Osteoblast (primary cell): Measurements from ENCODE around the gene ZMIZ1. TPM values are rescaled to one million over a fixed set of nuclear protein-coding genes. Genes with fewer than 3 reads are reported as not detected.
A peak's percentile ranks its signal among the peaks of the same experiment; 100 is the strongest.

ENCODE experiments used
- DNase-seq: peaks from one replicate; pipeline ENCODE4 v3.0.0; 2011; ENCODE audit warnings: low spot score, mixed read lengths; ENCODE audit not compliant: insufficient read length; ENCODE audit errors: missing footprints
- H2AFZ ChIP-seq: 2 replicates; pipeline ENCODE4 v1.6.0; 2011; ENCODE audit warnings: mild to moderate bottlenecking, low read length
- H3K27ac ChIP-seq: 2 replicates; pipeline ENCODE4 v1.5.1; 2011; ENCODE audit warnings: mild to moderate bottlenecking, low read depth, low read length, moderate library complexity
- H3K27me3 ChIP-seq: 2 replicates; pipeline ENCODE4 v1.6.0; 2012; ENCODE audit warnings: mild to moderate bottlenecking, control low read depth, inconsistent platforms, low read length, moderate library complexity; ENCODE audit not compliant: insufficient read depth
- H3K36me3 ChIP-seq: 2 replicates; pipeline ENCODE4 v1.5.1; 2011; ENCODE audit warnings: mild to moderate bottlenecking, low read length, control low read depth, moderate library complexity; ENCODE audit not compliant: insufficient read depth
- H3K4me1 ChIP-seq: 2 replicates; pipeline ENCODE4 v1.5.1; 2011; ENCODE audit warnings: mild to moderate bottlenecking, low read length, control low read depth, moderate library complexity; ENCODE audit not compliant: insufficient read depth
- H3K4me2 ChIP-seq: 2 replicates; pipeline ENCODE4 v1.6.0; 2011; ENCODE audit warnings: mild to moderate bottlenecking, low read length; ENCODE audit not compliant: insufficient read depth
- H3K4me3 ChIP-seq: fragments of 200-600 bp; sonication (generic); 3 replicates; pipeline ENCODE4 v1.5.1; 2012; ENCODE audit warnings: mild to moderate bottlenecking, low read length, inconsistent platforms; ENCODE audit not compliant: insufficient read depth
- H3K79me2 ChIP-seq: 2 replicates; pipeline ENCODE4 v1.6.0; 2012; ENCODE audit warnings: mild to moderate bottlenecking, low read length, control low read depth, inconsistent platforms; ENCODE audit not compliant: insufficient read depth
- H3K9me3 ChIP-seq: 2 replicates; pipeline ENCODE4 v1.5.1; 2011; ENCODE audit warnings: low read depth, low read length, control low read depth
- H4K20me1 ChIP-seq: 2 replicates; pipeline ENCODE4 v1.6.0; 2012; ENCODE audit warnings: mild to moderate bottlenecking, low read length, control low read depth; ENCODE audit not compliant: insufficient read depth
- CTCF ChIP-seq: IDR thresholded peaks from 2 replicates; pipeline ENCODE4 v1.5.1; 2011; ENCODE audit warnings: mild to moderate bottlenecking, low read depth, low read length, moderate library complexity; ENCODE audit errors: extremely low read depth
- total RNA-seq: library from RNA; depleted of rRNA; stranded (reverse); fragments of >200 nt; gene quantifications from 2 replicates; pipeline ENCODE4 v1.2.3, GENCODE V29; 2012

Gene ZMIZ1
- total RNA-seq, 1 donor = 40.9 TPM

GRCh38 chr10:79048639-79049550, 19.9 kb upstream of the ZMIZ1 start:
- no peak overlapping the region for H2AFZ ChIP-seq
- H3K9me3 ChIP-seq = no peaks in the 10 kb centered on the region
- no peak overlapping the region for H3K27ac ChIP-seq
- no peaks in the 10 kb centered on the region for H4K20me1 ChIP-seq
- H3K4me1 ChIP-seq = peaks cover 15% of the 10 kb centered on the region
- H3K79me2 ChIP-seq = no peaks in the 10 kb centered on the region
- H3K4me3 ChIP-seq = no peak overlapping the region
- H3K36me3 ChIP-seq = no peaks in the 10 kb centered on the region
- DNase-seq = peak; percentile 67
- H3K4me2 ChIP-seq = no peak overlapping the region
- TF ChIP-seq CTCF = no peak
- H3K27me3 ChIP-seq = no peaks in the 10 kb centered on the region

GRCh38 chr10:79049931-79050895, 18.6 kb upstream of the ZMIZ1 start:
- H3K4me3 ChIP-seq = no peak overlapping the region
- DNase-seq = peak; percentile 80
- no peak overlapping the region for H3K27ac ChIP-seq

DNA sequence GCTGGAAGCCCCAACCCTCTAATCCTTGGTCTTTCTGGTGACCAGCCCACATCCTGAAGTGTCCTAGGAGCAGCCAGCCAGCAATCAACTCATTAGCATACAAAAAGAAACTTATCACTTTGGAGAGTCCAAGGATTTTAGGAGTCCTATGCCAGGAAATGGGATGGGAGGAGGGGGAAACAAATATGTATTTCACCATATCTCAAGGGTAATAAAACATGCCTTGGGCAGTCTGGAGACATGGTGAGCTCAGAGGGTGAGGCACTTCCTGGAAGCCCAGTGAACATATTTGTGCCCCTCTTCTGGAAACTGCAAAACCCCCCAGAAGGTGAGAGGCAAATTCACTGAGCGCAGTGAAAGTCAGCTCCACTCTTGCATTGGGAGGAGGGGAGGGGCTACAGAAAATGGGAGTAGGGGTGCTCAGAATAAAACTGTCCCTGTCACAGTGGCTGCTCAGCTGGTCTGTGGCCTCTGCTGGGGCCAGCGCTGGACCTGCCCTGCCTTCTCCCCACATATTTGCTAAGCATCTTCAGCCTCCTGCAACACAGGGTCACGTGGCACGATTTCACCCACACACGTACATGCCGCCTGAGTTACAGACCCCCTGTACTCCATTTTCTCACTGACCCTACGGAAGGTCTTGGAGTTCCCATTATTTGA, 17.7 kb upstream of the ZMIZ1 start:
- no peaks in the 10 kb centered on the region for H3K79me2 ChIP-seq
- H3K36me3 ChIP-seq = no peaks in the 10 kb centered on the region
- no peak overlapping the region for H3K4me3 ChIP-seq
- peaks cover 15% of the 10 kb centered on the region for H3K4me1 ChIP-seq
- no peak overlapping the region for H3K27ac ChIP-seq
- no peaks in the 10 kb centered on the region for H3K27me3 ChIP-seq
- TF ChIP-seq CTCF = no peak
- H3K9me3 ChIP-seq = no peaks in the 10 kb centered on the region
- no peak overlapping the region for H2AFZ ChIP-seq
- no peaks in the 10 kb centered on the region for H4K20me1 ChIP-seq
- peak overlapping the region; percentile 3 for H3K4me2 ChIP-seq
- peak; percentile 88 for DNase-seq

More at GRCh38 chr10:79049931-79050895, 18.6 kb upstream of the ZMIZ1 start:
- peaks cover 15% of the 10 kb centered on the region for H3K4me1 ChIP-seq
- peak overlapping the region; percentile 3 for H3K4me2 ChIP-seq
- no peaks in the 10 kb centered on the region for H3K27me3 ChIP-seq
- H3K79me2 ChIP-seq = no peaks in the 10 kb centered on the region
- no peaks in the 10 kb centered on the region for H4K20me1 ChIP-seq
- TF ChIP-seq CTCF = no peak
- no peaks in the 10 kb centered on the region for H3K36me3 ChIP-seq
- H3K9me3 ChIP-seq = no peaks in the 10 kb centered on the region
- H2AFZ ChIP-seq = no peak overlapping the region
